ENCODE data around the gene CD300LB.
"Not testable (repeated sequence)": the region's sequence is repeated elsewhere in the genome, so short reads cannot be mapped to it uniquely, and the experiment has no call there.

Gene CD300LB

DNA sequence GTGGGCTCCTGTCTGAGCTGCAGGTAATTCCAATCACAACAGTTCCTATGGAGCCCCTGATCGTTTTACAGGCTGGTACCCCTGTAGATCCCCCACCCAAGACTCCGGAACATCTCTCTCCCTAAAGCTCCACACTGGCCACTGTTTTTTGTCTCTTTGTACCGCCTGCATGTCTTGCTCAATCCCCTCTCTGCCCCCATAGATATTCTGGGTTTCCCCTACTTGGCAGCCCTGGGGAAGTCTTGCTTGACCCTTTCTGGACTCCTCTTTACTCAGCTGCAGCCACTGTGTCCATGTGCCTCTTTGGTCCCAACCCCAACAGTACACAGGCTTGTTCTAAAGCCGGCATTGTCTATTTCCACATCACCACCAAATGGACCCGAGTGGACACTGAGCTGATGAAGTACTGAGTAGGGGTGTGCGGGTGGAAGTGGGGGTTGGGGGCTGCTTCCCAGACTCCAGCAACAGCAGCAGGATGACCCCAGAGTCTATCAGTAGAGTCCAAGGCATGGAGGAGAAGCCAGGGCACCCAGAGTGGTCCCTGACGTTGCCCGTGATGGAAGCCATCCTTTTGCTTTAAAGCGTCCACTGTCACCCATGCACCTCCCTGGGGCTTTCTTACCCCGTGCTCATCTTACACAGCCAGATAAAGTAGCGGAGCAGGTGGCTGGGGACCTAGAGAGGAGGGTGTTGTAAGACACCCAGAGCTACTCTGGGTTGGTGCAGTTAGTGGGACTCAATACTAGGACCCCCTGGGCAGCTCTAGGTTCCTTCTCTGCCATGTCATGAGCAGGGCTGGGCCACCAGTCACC is 6.4 kb downstream of the CD300LB start:
- DNase-seq: no peak

DNA sequence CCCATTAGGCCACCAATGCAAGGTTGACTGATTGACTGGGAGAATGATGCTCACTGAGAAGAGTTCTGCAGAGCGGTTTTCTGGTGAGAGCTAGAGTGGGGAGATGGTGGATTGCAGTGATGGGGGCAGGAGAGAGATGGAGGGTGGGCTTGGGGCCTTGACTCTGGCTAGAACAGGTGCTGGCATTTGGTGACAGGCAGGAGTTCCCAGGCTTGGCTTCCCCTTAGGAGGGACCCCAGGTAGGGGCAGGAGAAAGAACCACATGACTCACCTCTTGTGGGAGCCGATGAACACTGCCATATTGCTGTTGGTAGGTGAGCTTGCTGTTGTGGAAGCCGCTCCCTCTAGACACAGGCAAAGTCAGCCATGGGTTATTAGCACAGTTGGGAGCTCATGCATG is 8.0 kb downstream of the CD300LB start:
- DNase-seq: no peak

DNA sequence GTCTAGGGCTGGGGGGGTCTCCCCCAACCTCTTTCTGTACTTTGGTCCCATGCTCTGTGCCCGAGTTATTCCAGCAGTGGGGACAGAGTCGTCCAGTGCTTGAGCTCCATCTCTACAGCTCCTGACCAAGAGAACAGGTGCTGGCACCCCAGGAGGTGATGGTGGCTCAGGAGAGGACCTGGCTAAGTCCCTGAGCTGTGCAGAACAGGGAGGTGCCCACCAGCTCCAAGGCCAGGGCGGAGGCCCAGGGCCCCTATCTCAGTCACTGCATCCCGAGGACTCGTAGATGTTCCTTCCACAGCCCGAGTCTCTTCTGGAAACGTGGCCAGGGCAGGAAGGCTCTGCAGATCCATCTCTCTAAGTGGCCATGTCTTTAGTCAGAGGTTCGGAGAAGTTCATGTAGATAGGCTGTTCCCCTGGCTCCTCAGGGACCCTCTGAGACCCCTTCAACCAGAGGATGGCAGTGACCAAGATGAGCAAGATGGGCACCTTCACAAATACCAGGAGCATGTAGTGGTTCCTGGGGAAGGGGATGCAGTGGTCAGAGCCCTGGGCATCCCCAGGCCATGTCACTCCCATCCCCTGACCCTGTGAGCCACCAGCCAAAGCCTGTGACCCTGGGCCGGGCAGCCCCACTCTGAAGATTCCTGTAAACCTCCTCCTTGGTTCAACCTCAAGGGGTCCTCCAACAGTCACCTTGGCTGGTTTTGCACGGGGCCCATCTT is 8.7 kb downstream of the CD300LB start:
- DNase-seq: no peak

DNA sequence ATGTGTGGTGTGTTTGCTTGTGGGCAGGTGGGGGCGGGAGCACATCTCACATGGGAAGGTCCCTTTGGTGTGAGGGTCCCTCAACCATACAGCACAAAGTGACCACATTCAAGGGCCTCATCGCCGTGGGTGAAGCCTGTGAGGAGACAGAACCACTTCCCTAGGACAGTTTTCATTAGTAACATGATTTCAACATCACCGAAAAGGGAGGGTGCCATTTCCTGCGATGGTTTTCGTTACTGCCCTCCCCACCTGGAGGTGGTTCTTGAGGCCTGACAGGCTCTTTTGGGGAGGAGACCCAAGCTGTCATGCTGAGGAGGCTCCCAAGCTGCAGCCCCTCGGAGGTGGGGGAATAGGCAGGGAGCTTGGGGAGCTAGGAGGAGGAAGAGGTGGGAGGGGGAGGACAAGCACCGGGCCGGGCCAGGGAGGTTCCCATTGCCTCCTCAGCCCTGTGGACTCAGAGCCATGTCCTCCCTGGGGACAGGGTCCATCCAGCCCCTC is 9.5 kb downstream of the CD300LB start:
- DNase-seq: no peak

DNA sequence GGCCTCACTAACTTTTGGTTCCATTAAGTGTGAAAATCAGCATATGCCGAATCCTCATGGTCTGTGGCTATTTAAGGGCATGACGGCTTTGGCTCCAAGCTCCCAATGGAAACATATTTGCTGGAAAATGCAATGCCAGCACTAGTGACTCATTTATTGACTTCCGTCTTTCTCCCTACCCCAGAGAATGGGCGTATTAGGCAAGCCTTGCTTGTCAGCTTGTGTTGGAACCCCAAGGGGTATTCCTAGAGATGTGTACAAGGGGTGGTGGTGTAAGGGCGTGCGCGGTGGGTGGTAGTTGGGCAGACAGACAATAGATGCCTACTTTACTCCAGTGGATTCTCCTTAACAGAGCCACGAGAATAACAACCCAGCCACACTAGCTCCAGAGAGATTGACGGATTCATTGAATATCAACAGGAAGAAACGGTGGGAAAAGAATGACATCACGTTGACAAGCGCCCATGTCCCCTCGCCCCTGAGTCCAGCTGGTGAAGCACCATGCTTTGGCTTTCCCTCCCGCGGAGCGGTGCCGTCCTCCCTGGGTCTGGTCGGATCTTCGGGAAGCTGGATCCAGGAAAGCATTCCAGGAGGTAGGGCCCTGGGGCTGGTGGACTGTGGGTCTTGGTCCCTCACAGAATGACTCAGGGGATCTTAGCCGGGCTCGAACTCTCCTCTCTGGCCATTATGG is 10.3 kb downstream of the CD300LB start:
- DNase-seq: no peak

DNA sequence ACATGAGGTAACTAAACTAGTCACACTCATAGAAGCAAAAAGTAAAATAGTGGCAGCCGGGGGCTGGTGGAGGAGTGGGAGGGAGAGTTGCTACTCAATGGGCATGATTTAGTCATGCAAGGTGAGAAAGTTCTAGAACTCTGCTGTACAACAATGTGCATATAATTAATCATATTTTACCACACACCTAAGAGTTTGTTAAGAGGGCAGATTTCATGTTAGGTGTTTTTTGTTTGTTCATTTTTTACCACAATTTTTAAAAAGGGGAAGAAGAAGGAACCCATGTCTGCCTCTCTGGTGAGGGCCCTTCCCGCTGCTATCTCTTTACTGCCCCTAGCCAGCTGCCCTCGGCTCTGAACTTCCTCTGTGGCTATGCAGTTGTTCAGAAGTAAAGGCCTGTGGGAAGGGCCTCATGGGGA is 11.2 kb downstream of the CD300LB start:
- no peak for DNase-seq

DNA sequence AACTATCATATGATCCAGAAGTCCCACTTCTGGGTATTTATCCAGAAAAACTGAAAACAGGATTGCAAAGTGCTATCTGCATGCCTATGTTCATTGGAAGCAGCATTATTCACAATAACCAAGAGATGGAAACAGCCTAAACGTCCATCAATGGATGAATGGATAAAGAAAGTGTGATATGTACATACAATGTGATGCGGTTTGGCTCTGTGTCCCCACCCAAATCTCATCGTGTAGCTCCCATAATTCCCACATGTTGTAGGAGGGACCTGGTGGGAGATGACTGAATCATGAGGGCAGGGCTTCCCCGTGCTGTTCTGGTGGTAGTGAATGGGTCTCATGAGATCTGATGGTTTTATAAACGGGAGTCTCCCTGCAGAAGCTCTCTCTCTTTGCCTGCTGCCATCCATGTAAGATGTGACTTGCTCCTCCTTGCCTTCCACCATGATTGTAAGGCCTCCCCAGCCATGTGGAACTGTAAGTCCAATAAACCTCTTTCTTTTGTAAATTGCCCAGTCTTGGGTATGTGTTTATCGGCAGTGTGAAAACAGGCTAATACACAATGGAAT is 12.8 kb downstream of the CD300LB start:
- DNase-seq: not testable (repeated sequence)

DNA sequence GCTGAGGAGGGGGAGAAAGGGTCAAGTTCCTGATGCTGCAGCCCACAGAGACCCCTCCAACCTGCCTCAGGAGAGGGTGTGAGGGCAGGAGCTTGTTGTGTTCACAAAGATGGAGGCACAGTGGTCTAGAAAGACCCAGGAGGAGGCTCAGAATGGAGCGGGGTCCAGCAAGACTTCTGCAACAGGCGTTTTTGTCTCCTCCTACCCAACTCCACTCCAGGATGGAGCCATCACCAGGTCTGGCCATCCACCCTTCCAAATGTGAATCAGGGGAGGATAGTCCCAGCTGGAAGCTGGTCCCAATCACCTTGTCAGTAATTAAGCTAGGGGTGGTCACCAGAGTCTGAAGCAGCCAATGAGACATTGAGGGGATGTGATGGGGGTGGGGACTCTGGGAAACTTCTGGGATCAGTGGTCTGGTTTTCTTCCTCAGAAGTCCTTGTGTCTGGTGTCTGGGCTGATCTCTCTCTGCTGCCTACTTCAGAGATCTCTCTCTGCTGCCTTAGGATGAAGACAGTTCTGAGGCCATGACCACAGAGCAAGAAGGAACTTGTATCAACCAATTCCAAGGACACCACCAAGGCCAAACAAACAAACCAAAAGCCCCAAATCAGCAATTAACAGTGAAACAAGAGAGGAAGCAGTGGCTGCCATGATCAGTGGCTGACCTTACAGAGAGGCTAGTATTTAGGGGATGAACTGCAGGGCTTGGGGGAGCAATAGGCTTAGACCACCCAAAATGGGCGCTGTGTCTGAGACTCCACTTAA is 14.5 kb downstream of the CD300LB start:
- DNase-seq: no peak

DNA sequence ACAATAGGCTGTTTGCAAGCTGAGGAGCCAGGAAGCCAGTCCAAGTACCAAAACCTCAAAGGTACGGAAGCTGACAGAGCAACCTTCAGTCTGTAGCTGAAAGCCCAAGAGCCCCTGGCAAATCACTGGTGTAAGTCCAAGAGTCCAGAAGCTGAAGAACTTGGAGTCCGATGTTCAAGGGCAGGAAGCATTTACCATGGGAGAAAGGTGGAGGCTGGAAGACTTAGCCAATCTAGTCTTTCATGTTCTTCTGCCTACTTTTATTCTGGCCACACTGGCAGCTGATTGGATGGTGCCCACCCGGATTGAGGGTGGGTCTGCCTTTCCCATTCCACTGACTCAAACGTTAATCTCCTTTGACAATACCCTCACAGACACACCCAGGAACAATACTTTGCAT is 15.3 kb downstream of the CD300LB start:
- no peak for DNase-seq

DNA sequence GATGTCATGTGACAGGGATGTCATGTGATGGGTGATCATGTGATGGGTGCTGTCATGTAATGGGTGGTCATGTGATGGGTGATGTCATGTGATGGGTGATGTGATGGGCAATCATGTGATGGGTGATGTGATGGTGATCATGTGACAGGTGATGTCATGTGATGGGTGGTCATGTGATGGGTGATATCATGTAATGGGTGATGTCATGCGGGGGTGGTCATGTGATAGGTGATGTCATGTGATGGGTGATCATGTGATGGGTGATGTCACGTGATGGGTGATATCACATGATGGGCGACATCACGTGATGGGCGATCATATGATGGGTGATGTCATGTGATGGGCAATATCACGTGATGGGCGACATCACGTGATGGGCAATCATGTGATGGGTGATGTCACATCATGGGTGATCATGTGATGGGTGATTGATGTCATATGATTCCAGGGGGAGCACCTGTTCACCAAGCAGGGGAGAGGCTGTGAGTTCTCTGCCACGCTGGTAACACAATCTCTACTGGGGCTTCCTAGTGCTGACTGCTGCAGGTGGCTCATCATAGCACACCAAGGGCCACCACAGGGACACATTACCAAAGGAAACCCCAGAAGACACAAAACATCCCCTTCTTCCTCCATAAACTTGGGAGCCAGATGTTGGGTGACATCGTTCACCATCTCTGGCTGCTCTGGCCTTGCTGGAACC is 16.5 kb downstream of the CD300LB start:
- DNase-seq: no peak

DNA sequence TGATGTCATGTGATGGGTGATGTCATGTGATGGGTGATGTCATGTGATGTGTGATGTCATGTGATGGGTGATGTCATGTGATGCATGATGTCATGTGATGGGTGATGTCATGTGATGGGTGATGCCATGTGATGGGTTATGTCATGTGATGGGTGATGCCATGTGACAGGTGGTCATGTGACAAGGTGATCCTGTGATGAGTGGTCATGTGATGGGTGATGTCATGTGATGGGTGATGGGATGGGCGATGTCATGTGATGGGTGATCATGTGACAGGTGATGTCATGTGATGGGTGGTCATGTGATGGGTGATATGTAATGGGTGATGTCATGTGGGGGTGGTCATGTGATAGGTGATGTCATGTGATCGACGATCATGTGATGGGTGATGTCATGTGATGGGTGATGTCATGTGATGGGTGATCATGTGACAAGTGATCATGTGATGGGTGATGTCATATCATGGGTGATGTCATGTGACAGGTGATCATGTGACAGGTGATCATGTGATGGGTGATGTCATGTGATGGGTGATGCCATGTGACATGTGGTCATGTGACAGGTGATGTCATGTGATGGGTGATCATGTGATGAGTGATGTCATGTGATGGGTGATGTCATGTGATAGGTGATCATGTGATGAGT is 17.2 kb downstream of the CD300LB start:
- DNase-seq: no peak

DNA sequence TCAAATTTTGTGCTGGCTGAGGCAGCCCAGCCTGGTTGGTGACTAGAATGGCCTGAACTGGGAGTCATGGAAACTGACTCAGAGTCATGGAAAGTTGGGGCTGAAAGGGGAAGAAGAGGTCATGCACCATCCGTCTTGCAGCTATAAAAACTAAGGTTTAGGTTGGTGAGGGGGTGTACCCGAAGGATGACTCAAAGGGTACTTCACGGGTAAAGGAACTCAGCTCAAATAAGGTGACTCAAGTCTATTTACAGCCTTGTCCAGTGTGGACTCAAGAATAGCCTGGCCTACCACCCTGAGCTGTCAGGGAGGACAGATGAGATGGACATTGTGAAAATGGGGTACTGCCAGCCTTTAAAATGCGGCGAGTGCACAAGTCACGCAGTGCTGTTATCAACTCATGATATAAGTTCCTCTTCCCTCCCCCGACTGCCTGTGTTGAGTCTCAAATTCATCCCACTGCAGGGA is 18.6 kb downstream of the CD300LB start:
- DNase-seq: no peak

DNA sequence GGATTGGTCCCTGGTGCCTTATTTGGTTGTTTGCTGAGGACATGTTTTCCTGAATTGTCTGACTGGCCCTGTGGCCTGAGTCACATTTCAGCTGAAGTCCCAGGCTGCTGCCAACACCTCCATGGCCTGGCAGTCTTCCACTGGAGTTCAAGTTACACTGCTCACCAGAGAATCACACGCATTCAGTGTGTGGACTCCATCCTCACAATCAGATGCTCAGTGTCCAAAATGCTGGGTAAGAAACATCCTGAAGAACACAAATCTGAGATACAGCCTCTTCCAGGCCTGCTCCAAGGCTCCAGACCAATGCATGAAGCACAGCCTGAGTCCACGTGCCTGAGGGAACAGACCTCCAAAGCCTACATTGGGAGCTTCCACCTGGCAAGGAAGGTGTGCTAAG is 19.2 kb downstream of the CD300LB start:
- DNase-seq: no peak

DNA sequence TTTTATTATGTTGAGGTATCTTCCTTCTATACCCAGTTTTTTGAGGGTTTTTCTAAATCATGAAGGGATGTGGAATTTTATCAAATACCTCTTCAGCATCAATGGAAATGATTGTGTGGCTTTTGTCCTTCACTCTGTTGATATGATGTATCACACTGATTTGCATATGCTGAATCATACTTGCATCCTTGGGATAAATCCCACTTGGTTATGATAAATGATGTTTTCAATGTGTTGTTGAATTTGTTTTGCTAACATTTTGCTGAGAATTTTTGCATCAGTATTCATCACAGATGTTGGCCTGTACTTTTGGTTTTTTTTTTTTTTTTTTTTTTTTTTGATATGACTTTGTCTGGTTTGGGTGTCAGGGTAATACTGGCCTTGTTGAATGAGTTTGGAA is 23.1 kb downstream of the CD300LB start:
- DNase-seq: no peak

DNA sequence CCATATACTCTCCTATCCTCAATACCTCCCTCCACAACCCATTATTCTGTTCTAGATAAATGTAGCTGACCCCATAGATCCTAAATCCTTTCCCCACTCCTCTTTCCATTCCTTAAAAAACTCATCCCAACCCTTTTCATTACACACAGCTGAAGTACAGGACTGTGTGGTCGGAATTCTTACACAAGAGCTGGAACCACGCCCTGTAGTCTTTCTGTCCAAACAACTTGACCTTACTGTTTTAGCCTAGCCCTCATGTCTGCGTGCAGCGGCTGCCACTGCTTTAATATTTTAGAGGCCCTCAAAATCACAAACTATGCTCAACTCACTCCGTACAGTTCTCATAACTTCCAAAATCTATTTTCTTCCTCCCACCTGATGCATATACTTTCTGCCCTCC is 27.3 kb downstream of the CD300LB start:
- DNase-seq: not testable (repeated sequence)

DNA sequence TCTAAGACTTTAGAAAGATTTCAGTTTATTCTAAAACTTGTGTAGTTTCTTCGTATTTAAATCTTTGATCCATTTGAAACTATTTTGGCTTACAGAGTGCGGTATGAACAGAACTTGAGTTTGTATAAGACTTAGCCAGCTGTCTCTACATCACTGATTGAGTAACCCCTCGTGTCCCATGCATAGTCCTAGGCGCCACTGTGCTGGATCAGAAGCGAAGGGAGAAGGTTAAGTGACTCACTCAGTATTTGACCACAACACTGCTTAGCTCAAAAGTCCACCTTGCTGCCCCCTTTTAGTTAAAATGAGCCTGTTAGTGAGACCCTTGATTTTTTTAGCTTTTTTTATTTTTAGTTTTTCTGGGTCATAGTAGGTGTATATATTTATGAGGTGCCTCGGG is 28.4 kb downstream of the CD300LB start:
- DNase-seq: no peak

DNA sequence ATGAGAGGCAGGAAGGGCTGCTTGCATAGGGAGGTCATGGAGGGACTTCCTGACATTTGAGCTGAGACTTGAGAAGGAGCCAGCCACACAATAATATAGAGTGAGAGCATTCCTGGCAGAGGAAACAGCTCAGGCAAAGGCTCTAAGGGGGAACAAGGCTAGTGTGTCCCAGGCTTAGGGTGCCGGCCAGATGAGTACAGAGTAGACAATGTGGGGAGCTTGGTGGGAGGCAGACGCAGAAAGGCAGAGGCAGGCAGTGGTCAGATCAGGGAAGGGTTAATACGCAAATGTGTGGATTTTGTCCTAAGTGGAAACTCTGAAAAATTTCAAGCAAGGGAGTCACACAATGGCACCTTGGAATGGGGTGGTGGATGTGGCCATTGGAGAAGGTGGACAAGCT is 31.3 kb downstream of the CD300LB start:
- DNase-seq: no peak

DNA sequence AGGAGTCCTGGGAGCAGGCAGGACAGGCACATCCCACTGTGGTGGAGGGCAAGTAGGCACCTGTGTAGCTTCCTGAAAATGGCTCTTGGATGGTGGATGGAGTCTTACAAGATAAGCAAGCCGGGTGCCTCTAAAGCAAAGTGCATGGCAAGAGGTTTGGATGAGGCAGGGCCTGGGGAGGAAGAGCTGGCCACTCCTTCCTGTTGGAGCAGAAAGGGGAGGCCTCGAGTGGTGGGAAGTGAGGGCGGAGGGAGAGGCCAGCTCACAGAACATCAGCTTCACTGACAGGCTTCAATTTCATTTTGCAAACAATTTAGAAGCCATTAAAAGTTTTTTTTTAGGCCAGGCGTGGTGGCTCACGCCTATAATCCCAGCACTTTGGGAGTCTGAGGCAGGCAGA is 33.8 kb downstream of the CD300LB start:
- DNase-seq: no peak

DNA sequence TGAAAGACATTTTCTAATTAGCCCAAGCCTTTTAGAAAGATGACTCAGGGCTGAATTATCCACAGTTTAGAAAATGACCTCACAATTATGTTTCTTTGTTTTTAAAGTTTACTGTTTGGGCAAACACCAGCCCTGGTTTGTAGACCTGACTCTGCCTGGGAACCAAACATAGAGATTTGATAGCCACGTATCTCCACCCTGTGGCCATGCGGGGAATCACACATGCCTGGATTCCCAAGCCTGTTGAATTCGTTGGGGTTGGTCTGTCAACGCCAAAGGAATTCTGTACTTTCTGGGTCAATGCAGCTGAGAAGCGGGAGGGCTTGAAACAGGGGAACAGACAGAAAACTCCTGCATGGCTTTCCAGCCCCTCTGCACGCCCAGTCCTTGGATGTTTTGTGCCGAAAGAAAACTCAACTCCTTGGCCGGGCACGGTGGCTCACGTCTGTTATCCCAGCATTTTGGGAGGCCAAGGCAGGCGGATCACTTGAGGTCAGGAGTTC is 37.9 kb downstream of the CD300LB start:
- peak; percentile 28 for DNase-seq

DNA sequence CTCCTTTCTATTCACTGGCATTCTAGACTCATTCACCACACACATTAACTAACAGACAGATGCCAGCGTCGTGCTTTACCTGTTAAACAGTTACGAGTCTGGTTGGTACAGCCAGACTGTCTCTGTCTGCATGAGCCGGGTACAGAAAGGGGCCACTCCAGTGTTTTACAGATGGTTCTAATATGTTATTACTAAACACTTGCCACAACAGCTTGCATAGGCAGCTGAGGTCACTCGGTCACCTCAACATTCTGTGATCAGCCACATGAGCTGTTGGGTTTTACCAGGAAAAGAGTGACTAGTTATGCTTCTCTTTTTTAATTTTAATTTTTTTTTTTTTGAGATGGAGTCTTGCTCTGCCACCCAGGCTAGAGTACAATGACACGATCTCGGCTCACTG is 39.6 kb downstream of the CD300LB start:
- no peak for DNase-seq

DNA sequence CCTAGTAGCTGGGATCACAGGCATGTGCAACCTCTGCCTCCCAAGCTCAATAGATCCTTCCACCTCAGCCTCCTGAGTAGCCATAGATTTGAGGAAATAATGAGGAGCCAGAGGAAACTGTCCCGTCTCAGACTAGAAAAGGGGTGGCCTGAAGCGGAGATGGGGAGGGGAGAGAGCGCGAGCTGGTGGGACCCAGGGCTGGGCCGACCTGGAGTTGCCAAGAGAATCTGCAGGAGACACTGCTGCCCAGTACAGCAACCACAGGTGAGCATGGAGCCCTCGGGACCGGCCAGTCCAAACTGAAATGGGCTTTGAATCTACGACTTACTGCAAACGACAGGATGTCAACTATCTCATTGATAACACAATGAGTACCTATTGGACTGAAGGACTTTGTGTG is 40.6 kb downstream of the CD300LB start:
- DNase-seq: no peak
